GM18867 (cell line): Measurements from ENCODE around the gene PRSS2.

Source experiments
- ATAC-seq: cut with Tn5 transposase; IDR thresholded peaks from one replicate; pipeline ENCODE4 v1.9.1; 2021; ENCODE audit warnings: mild to moderate bottlenecking, moderate library complexity; ENCODE audit not compliant: unreplicated experiment

Gene PRSS2

GRCh38 chr7:142819530-142819929 is 48.8 kb downstream of the PRSS2 start:
- ATAC-seq: no peak

DNA sequence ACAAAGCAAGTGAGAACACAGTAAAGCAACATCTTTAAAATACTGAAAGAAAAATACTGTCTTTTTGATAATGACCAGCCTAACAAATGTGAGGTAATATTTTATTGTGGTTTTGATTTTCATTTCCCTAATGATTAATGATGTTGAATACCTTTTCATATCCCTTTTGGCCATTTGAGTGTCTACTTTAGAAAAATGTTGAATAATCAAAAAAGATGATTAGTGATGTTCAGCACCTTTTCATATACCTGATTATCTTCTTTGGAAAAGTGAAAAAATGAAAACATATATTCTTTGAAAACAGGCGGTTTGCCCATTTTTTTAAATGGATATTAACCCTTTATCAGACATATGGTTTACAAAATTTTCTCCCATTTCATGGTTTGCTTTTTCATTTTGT is 51.9 kb downstream of the PRSS2 start:
- no peak for ATAC-seq
